ENCODE measurements around the gene NDC1. TPM values are rescaled to one million over a fixed set of nuclear protein-coding genes. Genes with fewer than 3 reads are reported as not detected.
"Not testable (repeated sequence)": the region's sequence is repeated elsewhere in the genome, so short reads cannot be mapped to it uniquely, and the experiment has no call there.

The NDC1 gene
- total RNA-seq, 2 experiments from 2014 or later = 23.2 to 24.7 TPM

GRCh38 chr1:53822931-53823330 lies 15.2 kb downstream of the NDC1 start:
- Mint-ChIP-seq H3K27ac (no peak overlapping the region), H3K27me3 (no peaks in the 10 kb centered on the region), H3K9me3 (no peaks in the 10 kb centered on the region), H3K36me3 (ENCODE audit: low read depth) (peaks cover 54% of the 10 kb centered on the region), H3K4me3 (no peak overlapping the region), H3K4me1 (peaks cover 2% of the 10 kb centered on the region)
- DNase-seq = no peak
- POLR2A ChIA-PET = interaction anchor here (1.0 kb wide), 1 partner anchor 12 kb away, joined by 3 read pairs; no protein-coding TSS in a partner anchor
- CTCF ChIA-PET = no interaction called here

- no peaks in the 10 kb centered on the region for H3K9me3 Mint-ChIP-seq
- H3K4me3 Mint-ChIP-seq = no peak overlapping the region
- H3K4me1 Mint-ChIP-seq = peaks cover 2% of the 10 kb centered on the region
- H3K27me3 Mint-ChIP-seq = no peaks in the 10 kb centered on the region
- ChIA-PET POLR2A (interaction anchor here (1.2 kb wide), 1 partner anchor 9 kb away, joined by 4 read pairs; no protein-coding TSS in a partner anchor), CTCF (interaction anchor here (1.0 kb wide), 1 partner anchor 57 kb away, joined by 4 read pairs; no protein-coding TSS in a partner anchor)
- H3K27ac Mint-ChIP-seq = no peak overlapping the region
- peaks cover 60% of the 10 kb centered on the region for H3K36me3 Mint-ChIP-seq (ENCODE audit: low read depth)
- DNase-seq = no peak
Observed at GRCh38 chr1:53821380-53821779, 16.7 kb downstream of the NDC1 start.

GRCh38 chr1:53819387-53819786 lies 18.7 kb downstream of the NDC1 start:
- no peaks in the 10 kb centered on the region for H3K27me3 Mint-ChIP-seq
- ChIA-PET POLR2A (no interaction called here), CTCF (interaction anchor here (1.3 kb wide), 1 partner anchor 8 kb away, joined by 3 read pairs; no protein-coding TSS in a partner anchor)
- H3K4me3 Mint-ChIP-seq = no peak overlapping the region
- DNase-seq = no peak
- peaks cover 12% of the 10 kb centered on the region for H3K4me1 Mint-ChIP-seq
- H3K9me3 Mint-ChIP-seq = no peaks in the 10 kb centered on the region
- no peak overlapping the region for H3K27ac Mint-ChIP-seq
- peaks cover 64% of the 10 kb centered on the region for H3K36me3 Mint-ChIP-seq (ENCODE audit: low read depth)

- POLR2A ChIA-PET, H3K27ac Mint-ChIP-seq, H3K4me3 Mint-ChIP-seq, DNase-seq, H3K9me3 Mint-ChIP-seq, H3K27me3 Mint-ChIP-seq: not testable (repeated sequence)
- CTCF ChIA-PET = interaction anchor here (0.6 kb wide), 1 partner anchor 86 kb away, joined by 4 read pairs; no protein-coding TSS in a partner anchor
- Mint-ChIP-seq H3K4me1 (peaks cover 20% of the 10 kb centered on the region), H3K36me3 (ENCODE audit: low read depth) (peaks cover 78% of the 10 kb centered on the region)
Observed at GRCh38 chr1:53816584-53816983, 21.5 kb downstream of the NDC1 start.

GRCh38 chr1:53815484-53815883 lies 22.6 kb downstream of the NDC1 start:
- Mint-ChIP-seq H3K36me3 (ENCODE audit: low read depth) (peaks cover 82% of the 10 kb centered on the region), H3K4me1 (peaks cover 25% of the 10 kb centered on the region)
- H3K27me3 Mint-ChIP-seq, H3K9me3 Mint-ChIP-seq, H3K27ac Mint-ChIP-seq, H3K4me3 Mint-ChIP-seq, DNase-seq, CTCF ChIA-PET, POLR2A ChIA-PET: not testable (repeated sequence)

GRCh38 chr1:53811414-53811851 lies 26.7 kb downstream of the NDC1 start:
- Mint-ChIP-seq H3K36me3 (ENCODE audit: low read depth) (peaks cover 65% of the 10 kb centered on the region), H3K4me1 (peaks cover 25% of the 10 kb centered on the region), H3K4me3 (no peak overlapping the region), H3K27ac (no peak overlapping the region), H3K27me3 (no peaks in the 10 kb centered on the region), H3K9me3 (no peaks in the 10 kb centered on the region)
- DNase-seq = peak; percentile 21
- POLR2A ChIA-PET = no interaction called here
- CTCF ChIA-PET = interaction anchor here (1.0 to 2.0 kb wide), 4 partner anchors 8 to 148 kb away, joined by 3 to 5 read pairs (median 4); no protein-coding TSS in a partner anchor

- no peak for DNase-seq
- Mint-ChIP-seq H3K27ac (peak overlapping the region; percentile 29), H3K9me3 (no peaks in the 10 kb centered on the region), H3K4me1 (peaks cover 25% of the 10 kb centered on the region), H3K27me3 (no peaks in the 10 kb centered on the region), H3K4me3 (no peak overlapping the region), H3K36me3 (ENCODE audit: low read depth) (peaks cover 60% of the 10 kb centered on the region)
- CTCF ChIA-PET = interaction anchor here (1.4 to 2.0 kb wide), 2 partner anchors 9 to 44 kb away, joined by 4 to 5 read pairs; no protein-coding TSS in a partner anchor
- POLR2A ChIA-PET = no interaction called here
Observed at GRCh38 chr1:53810497-53810896, 27.6 kb downstream of the NDC1 start.

- no peak overlapping the region for H3K4me3 Mint-ChIP-seq
- H3K36me3 Mint-ChIP-seq (ENCODE audit: low read depth) = peaks cover 55% of the 10 kb centered on the region
- peaks cover 22% of the 10 kb centered on the region for H3K4me1 Mint-ChIP-seq
- H3K9me3 Mint-ChIP-seq = no peaks in the 10 kb centered on the region
- no peak overlapping the region for H3K27ac Mint-ChIP-seq
- DNase-seq = no peak
- CTCF ChIA-PET = interaction anchor here (1.4 to 2.0 kb wide), 2 partner anchors 9 to 44 kb away, joined by 4 to 5 read pairs; no protein-coding TSS in a partner anchor
- no peaks in the 10 kb centered on the region for H3K27me3 Mint-ChIP-seq
- POLR2A ChIA-PET = no interaction called here
Observed at GRCh38 chr1:53810007-53810406, 28.1 kb downstream of the NDC1 start.

- Mint-ChIP-seq H3K27me3 (no peaks in the 10 kb centered on the region), H3K27ac (no peak overlapping the region), H3K4me1 (peaks cover 10% of the 10 kb centered on the region), H3K9me3 (no peaks in the 10 kb centered on the region), H3K36me3 (ENCODE audit: low read depth) (peaks cover 46% of the 10 kb centered on the region), H3K4me3 (no peak overlapping the region)
- ChIA-PET POLR2A (no interaction called here), CTCF (no interaction called here)
- DNase-seq = no peak
Observed at GRCh38 chr1:53807916-53808315, 30.2 kb downstream of the NDC1 start.

- no peak overlapping the region for H3K4me3 Mint-ChIP-seq
- H3K27me3 Mint-ChIP-seq = no peaks in the 10 kb centered on the region
- POLR2A ChIA-PET = no interaction called here
- DNase-seq = no peak
- no peak overlapping the region for H3K27ac Mint-ChIP-seq
- CTCF ChIA-PET = no interaction called here
- H3K9me3 Mint-ChIP-seq = no peaks in the 10 kb centered on the region
- peaks cover 3% of the 10 kb centered on the region for H3K4me1 Mint-ChIP-seq
- H3K36me3 Mint-ChIP-seq (ENCODE audit: low read depth) = peaks cover 34% of the 10 kb centered on the region
Observed at GRCh38 chr1:53804791-53805505, 33.1 kb downstream of the NDC1 start.

GRCh38 chr1:53804181-53804580 lies 33.9 kb downstream of the NDC1 start:
- H3K4me3 Mint-ChIP-seq = no peak overlapping the region
- DNase-seq = no peak
- H3K27me3 Mint-ChIP-seq = no peaks in the 10 kb centered on the region
- ChIA-PET POLR2A (no interaction called here), CTCF (no interaction called here)
- H3K36me3 Mint-ChIP-seq (ENCODE audit: low read depth) = peaks cover 37% of the 10 kb centered on the region
- peaks cover 3% of the 10 kb centered on the region for H3K4me1 Mint-ChIP-seq
- H3K9me3 Mint-ChIP-seq = no peaks in the 10 kb centered on the region
- no peak overlapping the region for H3K27ac Mint-ChIP-seq

GRCh38 chr1:53800621-53801020 lies 37.5 kb downstream of the NDC1 start:
- DNase-seq = no peak
- peaks cover 41% of the 10 kb centered on the region for H3K36me3 Mint-ChIP-seq (ENCODE audit: low read depth)
- peaks cover 2% of the 10 kb centered on the region for H3K4me1 Mint-ChIP-seq
- no peaks in the 10 kb centered on the region for H3K27me3 Mint-ChIP-seq
- ChIA-PET CTCF (interaction anchor here (1.5 kb wide), 1 partner anchor 10 kb away, joined by 4 read pairs; no protein-coding TSS in a partner anchor), POLR2A (no interaction called here)
- H3K9me3 Mint-ChIP-seq = no peaks in the 10 kb centered on the region
- H3K4me3 Mint-ChIP-seq = no peak overlapping the region
- no peak overlapping the region for H3K27ac Mint-ChIP-seq

- Mint-ChIP-seq H3K27me3 (no peaks in the 10 kb centered on the region), H3K36me3 (ENCODE audit: low read depth) (peaks cover 47% of the 10 kb centered on the region), H3K27ac (no peak overlapping the region), H3K4me1 (peaks cover 2% of the 10 kb centered on the region), H3K4me3 (no peak overlapping the region), H3K9me3 (no peaks in the 10 kb centered on the region)
- CTCF ChIA-PET = no interaction called here
- POLR2A ChIA-PET = no interaction called here
- DNase-seq = no peak
Observed at GRCh38 chr1:53799141-53799540, 39.0 kb downstream of the NDC1 start.

- no peak for DNase-seq
- Mint-ChIP-seq H3K4me1 (peaks cover 2% of the 10 kb centered on the region), H3K36me3 (ENCODE audit: low read depth) (peaks cover 48% of the 10 kb centered on the region), H3K27ac (no peak overlapping the region), H3K9me3 (no peaks in the 10 kb centered on the region), H3K4me3 (no peak overlapping the region), H3K27me3 (no peaks in the 10 kb centered on the region)
- CTCF ChIA-PET = no interaction called here
- POLR2A ChIA-PET = no interaction called here
Observed at GRCh38 chr1:53792806-53793205, 45.3 kb downstream of the NDC1 start.

Data from activated CD4-positive, alpha-beta memory T cell treated with anti-CD3 and anti-CD28 coated beads, Interleukin-2, amount 10 ng/mL, durations not matched to agents 7 days and 5 days (primary cell).